Stimulated activated CD8-positive, alpha-beta memory T cell treated with anti-CD3 and anti-CD28 coated beads, Interleukin-7, amount 100 ng/mL, for 4 hours (primary cell): Measurements from ENCODE around the gene LPP.

Source experiments
- DNase-seq, 2 donors: peaks; one replicate each; pipeline ENCODE4 v3.0.0-alpha.2; 2020; ENCODE audit warnings: low read depth in 2 of 2

The LPP gene

GRCh38 chr3:188198001-188198400 lies 44.0 kb downstream of the LPP start:
- no peak for DNase-seq

GRCh38 chr3:188198760-188199327 lies 44.9 kb downstream of the LPP start:
- no peak for DNase-seq

- DNase-seq: no peak
Observed at GRCh38 chr3:188199386-188199785, 45.4 kb downstream of the LPP start.

GRCh38 chr3:188200481-188200880 lies 46.5 kb downstream of the LPP start:
- DNase-seq: no peak

- DNase-seq: no peak
Observed at GRCh38 chr3:188202358-188203138, 48.6 kb downstream of the LPP start.

GRCh38 chr3:188204526-188204925 lies 50.6 kb downstream of the LPP start:
- DNase-seq: no peak

GRCh38 chr3:188205992-188206416 lies 52.0 kb downstream of the LPP start:
- DNase-seq: no peak

GRCh38 chr3:188206787-188207186 lies 52.8 kb downstream of the LPP start:
- DNase-seq: no peak

- no peak for DNase-seq
Observed at GRCh38 chr3:188207941-188208515, 54.1 kb downstream of the LPP start.

- no peak for DNase-seq
Observed at GRCh38 chr3:188208516-188208981, 54.6 kb downstream of the LPP start.

GRCh38 chr3:188209034-188209433 lies 55.1 kb downstream of the LPP start:
- no peak for DNase-seq

- no peak for DNase-seq
Observed at GRCh38 chr3:188209740-188210139, 55.8 kb downstream of the LPP start.

GRCh38 chr3:188211476-188211875 lies 57.5 kb downstream of the LPP start:
- DNase-seq: no peak

- DNase-seq: no peak
Observed at GRCh38 chr3:188212308-188212969, 58.5 kb downstream of the LPP start.

- DNase-seq: no peak
Observed at GRCh38 chr3:188214442-188214841, 60.5 kb downstream of the LPP start.

GRCh38 chr3:188215129-188215528 lies 61.2 kb downstream of the LPP start:
- no peak for DNase-seq

GRCh38 chr3:188217011-188217463 lies 63.1 kb downstream of the LPP start:
- no peak for DNase-seq

GRCh38 chr3:188217726-188218125 lies 63.8 kb downstream of the LPP start:
- DNase-seq: no peak

GRCh38 chr3:188218603-188219002 lies 64.6 kb downstream of the LPP start:
- no peak for DNase-seq

GRCh38 chr3:188219147-188219546 lies 65.2 kb downstream of the LPP start:
- no peak for DNase-seq

GRCh38 chr3:188220097-188220788 lies 66.3 kb downstream of the LPP start:
- no peak for DNase-seq
